EL (cell line): Measurements from ENCODE around the gene ITPR1.

Source experiments
- DNase-seq: peaks from one replicate; pipeline ENCODE4 v3.0.0-alpha.2; 2016

Gene ITPR1

GRCh38 chr3:4655145-4656045 lies 162.2 kb downstream of the ITPR1 start:
- DNase-seq: no peak

DNA sequence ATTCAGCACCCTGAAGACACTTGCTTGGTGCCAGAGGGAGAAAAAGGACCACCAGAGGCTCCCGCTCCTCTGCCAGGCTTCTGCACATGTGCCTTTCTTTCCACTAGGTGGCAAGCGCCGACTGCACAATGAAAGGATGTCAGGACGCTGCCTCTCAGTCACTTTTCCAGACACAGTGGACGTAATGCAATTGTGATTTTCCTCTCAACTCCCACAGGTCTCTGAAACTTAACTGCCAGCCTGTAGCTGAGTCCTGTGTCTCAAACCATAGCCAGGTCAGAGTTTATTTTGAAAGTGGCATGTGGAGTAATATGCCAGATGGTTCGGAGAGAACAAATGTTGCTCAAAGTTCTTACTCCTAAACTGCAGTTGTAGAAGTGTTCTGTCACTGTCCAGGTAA lies 162.9 kb downstream of the ITPR1 start:
- DNase-seq: peak; percentile 69

DNA sequence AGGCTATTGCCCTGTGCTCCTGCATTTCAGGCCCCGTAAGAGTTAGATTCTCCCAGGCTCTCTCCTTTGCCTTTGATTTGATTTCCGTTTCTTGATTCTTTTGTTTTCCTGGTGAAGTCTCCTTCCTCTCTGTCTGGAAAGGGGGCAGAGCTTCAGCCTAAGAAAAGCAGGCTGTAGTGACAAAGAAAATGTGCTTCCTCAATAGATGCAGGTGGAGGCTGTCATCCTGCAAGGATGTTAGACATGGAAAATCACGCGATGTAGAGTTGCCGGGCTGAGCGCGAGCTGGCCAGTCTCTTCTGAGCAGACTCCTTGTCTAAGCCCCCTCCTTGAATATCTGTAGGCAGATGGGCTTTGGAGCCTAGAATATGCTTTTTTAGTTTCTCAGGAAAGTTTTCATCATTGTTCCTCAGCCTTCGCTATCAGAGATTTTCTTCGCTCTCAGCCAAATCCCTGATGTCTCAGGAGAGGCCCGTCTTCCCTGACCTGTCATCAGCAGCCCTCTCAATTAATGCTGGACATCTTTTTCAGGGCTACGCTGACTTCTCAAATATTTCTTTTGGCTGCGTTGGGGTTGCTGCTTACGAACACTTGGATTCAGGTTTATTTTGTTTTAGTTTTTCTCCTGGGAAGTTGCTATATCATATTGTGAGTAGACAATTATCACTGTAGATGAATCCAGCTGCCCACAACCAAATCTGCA lies 163.6 kb downstream of the ITPR1 start:
- DNase-seq: no peak

DNA sequence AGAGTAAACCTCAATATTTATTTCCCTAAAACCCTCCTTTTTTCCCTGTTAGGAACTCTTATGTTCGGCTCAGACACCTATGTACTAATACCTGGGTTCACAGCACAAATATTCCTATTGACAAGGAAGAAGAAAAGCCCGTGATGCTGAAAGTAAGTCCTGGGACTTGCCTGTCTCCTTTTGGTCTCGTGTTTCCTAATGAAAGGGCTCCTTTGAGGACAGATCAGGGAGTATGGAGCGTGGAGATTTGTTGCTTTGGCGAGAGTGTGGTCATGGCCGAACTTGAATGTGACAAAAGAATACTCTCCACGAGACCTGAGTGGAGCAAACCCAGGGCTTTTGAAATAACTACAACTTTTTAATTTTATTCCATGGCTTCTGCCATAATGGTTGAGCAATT lies 167.8 kb downstream of the ITPR1 start:
- DNase-seq: no peak

DNA sequence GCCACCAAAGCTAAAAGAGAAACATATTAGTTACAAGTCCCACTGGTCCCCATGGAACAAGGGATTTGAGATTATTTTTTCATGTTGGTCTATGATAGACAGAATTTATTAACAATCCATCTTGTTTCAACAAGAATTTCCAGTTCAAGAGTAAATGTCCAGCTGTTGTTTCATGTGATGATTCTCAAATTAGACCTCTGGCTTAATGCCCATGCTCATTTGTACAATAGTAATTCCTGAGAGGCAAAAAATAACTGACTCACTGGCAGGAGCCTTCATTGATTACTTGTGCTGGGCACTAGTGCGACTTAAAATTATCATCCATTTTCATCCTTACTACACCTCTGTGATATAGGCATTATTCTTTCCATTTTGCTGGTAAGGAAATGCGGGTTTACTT lies 171.3 kb downstream of the ITPR1 start:
- no peak for DNase-seq

GRCh38 chr3:4665197-4665596 lies 172.0 kb downstream of the ITPR1 start:
- no peak for DNase-seq

- no peak for DNase-seq
Observed at GRCh38 chr3:4666071-4666470, 172.9 kb downstream of the ITPR1 start.

DNA sequence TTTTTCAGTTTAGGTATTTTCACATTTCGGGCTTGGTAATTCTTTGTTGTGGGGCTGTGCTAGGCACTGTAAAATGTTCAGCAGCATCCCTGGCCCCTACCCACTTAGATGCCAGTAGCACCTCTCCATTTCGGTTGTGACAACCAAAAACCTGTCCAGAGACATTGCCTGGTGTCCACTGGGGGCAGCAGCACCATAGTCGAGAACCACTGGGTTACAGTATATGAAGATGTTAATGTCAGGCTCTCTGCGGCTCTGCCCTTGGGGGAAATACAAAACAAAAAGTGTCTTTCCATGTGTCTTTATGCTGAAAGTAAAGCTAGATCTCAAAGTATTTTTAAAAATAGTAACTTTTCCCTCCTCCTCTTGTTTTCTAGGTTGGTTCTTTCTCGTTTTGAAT lies 177.2 kb downstream of the ITPR1 start:
- DNase-seq: peak; percentile 19

- DNase-seq: no peak
Observed at GRCh38 chr3:4672725-4673275, 179.7 kb downstream of the ITPR1 start.

GRCh38 chr3:4674216-4674615 lies 181.1 kb downstream of the ITPR1 start:
- DNase-seq: peak; percentile 11

GRCh38 chr3:4675704-4676103 lies 182.6 kb downstream of the ITPR1 start:
- DNase-seq: no peak

DNA sequence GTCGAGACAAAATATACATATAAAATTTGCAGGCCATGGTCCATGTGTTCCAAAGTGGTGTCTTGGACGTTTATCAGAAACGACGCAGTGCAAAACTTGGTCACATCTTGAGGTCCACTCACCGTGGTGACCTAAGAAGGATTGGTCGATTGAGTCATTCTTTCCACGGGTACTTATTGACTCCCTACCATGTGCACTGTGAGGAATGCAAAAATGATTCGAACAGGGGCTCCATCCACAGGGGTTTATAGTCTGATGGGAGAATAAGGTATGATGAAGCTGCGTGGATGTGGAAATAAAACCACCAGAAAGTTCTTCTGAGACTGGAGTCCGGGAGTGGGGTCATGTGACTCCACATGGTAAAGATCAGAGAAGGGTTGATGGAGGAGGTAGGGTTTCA lies 185.2 kb downstream of the ITPR1 start:
- no peak for DNase-seq

GRCh38 chr3:4680227-4680691 lies 187.1 kb downstream of the ITPR1 start:
- no peak for DNase-seq

DNA sequence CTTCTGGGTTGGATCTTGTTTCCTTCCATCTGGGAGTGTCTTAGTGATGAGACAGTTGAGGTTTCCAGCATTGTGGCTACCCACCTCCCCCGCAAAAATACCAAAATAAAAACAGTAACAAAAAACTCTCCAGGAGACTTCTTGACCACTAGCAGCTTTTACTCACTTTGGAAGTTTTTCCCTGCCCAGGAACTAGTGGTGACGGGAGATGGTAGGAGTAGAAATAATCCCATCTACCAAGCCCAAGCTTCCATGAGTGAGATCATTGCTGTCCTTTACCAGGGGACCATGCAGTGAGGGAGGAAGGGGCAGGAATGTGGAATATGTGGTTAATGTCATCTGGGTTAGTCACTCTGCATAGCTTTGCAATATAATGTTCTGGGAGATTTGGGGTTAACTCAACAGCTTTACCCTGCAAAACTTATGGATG lies 187.7 kb downstream of the ITPR1 start:
- DNase-seq: peak; percentile 73

- no peak for DNase-seq
Observed at GRCh38 chr3:4681301-4681700, 188.2 kb downstream of the ITPR1 start.

DNA sequence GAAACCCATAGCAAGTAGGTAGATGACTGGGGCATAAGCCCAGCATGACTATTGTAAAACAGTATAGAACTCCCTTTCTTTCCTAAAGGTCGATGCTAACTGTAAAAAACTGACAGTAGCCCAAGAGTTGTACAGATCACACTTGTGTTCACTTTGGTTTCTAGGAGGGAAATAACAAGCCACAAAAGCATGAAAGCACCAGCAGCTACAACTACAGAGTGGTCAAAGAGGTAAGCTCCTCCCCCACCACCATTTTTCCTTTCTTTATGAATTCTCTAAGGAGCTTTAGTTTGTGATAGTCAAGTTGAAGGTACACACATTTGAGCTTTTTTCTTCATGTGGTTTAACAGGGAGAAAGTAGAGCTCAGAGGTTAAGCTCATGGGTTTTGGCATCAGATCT lies 191.0 kb downstream of the ITPR1 start:
- DNase-seq: no peak

- DNase-seq: no peak
Observed at GRCh38 chr3:4684976-4685375, 191.8 kb downstream of the ITPR1 start.

DNA sequence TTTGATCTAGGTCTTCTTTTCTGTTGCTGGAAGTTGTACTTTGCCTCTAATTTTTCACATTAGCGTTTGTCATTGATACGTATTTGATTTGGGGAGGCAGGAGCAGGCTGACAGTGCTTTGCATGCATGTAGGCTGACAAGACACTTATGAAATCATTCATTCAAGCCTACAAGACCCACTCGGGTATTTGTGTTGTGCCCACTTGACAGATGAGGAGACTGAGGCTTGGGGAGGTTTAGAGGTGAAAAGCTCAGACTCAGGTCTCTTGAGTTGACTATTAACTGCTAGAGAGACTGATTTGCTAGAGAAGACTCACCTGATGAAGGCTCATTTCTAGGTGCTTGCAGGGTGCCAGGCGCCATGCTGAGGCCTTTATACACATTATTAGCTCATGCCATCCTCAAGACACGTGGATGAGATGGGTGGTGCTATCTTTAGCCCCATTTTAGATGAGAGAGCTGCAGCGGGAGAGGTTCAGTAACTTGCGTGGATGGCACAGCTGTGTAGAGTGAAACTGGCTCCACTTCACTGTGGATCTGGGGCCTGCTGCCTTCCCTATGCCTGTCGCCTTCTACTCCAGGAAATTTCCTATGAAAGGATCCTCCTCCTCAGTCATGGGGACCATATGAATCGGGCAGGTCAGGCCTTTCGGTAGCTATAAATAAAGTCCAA lies 192.7 kb downstream of the ITPR1 start:
- no peak for DNase-seq

DNA sequence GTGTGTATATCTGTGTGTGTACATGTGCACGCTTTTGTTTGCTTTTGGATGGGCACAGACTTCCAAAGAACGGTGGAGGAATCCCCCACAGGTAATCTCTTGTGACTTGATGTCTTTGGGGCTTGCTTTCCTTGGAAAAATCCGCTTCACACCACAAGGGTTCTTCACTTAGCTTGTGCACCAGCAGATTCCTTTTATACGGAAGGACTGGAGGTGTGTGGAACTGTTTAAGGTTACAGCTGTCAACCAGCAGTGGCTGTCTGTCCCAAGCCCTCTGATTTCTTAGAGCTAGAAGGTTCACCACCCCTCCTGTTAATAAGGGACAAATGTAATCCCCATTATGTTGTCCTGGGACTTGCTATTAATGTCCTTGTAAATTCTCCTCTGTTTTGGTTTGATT lies 193.5 kb downstream of the ITPR1 start:
- DNase-seq: no peak

- DNase-seq: no peak
Observed at GRCh38 chr3:4687167-4687566, 194.0 kb downstream of the ITPR1 start.

GRCh38 chr3:4687596-4687995 lies 194.4 kb downstream of the ITPR1 start:
- no peak for DNase-seq

DNA sequence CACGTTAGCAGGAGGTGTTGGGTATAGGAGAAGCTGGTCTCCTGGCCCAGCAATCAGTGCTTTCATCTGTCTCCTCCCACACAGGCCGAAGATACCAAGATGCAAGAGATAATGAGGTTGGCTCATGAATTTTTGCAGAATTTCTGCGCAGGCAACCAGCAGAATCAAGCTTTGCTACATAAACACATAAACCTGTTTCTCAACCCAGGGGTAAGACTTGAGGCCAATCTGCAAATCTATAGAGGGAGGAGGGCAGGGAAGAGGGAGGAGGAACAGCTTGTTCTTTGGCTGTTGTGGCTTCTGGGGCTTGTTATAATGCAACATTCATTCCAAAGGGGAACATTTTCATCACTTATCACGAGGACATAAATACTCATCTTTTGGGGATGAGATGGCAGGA lies 195.3 kb downstream of the ITPR1 start:
- no peak for DNase-seq

GRCh38 chr3:4689021-4689420 lies 195.9 kb downstream of the ITPR1 start:
- DNase-seq: no peak
